ENCODE data around the gene PNPLA6. TPM values are rescaled to one million over a fixed set of nuclear protein-coding genes. Genes with fewer than 3 reads are reported as not detected.

The PNPLA6 gene
- total RNA-seq, 1 donor from 2014 or later = 47.4 TPM

DNA sequence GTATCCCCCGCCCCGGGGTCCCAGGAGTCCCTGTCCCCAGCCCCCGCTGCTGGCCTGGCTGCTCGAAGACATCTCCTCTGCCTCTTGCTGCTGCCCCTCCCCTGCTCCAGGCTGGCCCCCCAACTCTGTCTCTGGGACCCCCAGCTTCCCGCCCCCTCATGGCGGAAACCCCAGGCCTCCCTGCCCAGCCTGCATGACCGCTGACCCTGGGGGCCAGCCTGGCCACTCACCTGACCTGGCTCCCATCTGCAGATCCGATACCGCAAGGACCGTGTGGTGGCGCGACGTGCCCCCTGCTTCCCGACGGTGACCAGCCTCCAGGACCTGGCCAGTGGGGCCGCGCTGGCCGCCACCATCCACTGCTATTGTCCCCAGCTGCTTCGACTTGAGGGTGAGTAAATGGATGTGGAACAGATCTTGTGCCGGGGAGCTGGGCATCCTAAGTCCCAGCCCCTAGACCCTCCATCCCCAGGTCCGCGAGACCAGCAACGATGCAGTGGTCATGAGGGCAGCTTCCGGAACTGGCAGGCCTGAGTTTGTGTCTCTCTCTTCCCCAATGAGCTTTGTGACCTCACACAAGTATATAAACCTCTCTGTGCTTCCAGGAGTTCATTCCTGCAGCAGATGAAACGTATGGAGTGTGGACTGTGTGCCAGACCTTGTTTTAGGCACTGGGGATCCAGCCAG lies 72.5 kb downstream of the PNPLA6 start:
- intact Hi-C loops (cut with DNase I) = no loop called here
- H3K36me3 ChIP-seq = no peaks in the 10 kb centered on the region

DNA sequence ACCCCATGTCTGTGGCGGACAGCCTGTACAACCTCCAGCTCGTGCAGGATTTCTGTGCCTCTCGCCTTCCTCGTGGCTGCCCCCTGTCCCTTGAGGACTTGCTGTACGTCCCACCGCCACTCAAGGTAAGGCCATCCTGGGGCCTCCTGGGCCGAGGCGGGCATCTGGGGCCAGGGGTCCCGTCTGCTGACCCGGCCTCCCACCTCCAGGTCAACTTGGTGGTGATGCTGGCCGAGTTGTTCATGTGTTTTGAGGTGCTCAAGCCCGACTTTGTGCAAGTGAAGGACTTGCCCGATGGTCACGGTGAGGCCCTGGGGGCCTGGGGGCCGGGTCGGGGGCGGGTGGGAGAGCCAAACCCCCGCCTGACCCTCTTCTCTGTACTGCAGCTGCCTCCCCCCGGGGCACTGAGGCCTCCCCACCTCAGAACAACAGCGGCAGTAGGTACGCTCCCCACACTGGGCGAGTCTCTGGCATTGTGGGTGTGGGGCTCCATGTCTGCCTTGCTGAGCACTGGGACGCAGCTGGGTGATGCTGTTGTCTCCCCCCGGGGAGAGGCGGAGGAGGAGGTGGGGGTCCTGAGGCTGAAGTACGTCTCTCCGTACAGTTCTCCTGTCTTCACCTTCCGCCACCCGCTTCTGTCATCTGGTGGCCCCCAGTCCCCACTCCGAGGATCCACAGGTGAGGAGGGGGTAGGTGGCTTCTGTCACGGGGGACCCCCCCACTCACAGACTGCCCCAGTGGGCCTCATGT lies 75.1 kb downstream of the PNPLA6 start:
- Histone ChIP-seq H3K27ac (no peak overlapping the region), H3K27me3 (no peaks in the 10 kb centered on the region), H3K4me1 (no peaks in the 10 kb centered on the region), H3K36me3 (no peaks in the 10 kb centered on the region), H3K4me3 (no peak overlapping the region), H3K9me3 (no peaks in the 10 kb centered on the region)
- DNase-seq (ENCODE audit: extremely low spot score in 2 of 2) = no peak
- intact Hi-C loops (cut with DNase I) = no loop called here
- TF ChIP-seq, protein P1, sequence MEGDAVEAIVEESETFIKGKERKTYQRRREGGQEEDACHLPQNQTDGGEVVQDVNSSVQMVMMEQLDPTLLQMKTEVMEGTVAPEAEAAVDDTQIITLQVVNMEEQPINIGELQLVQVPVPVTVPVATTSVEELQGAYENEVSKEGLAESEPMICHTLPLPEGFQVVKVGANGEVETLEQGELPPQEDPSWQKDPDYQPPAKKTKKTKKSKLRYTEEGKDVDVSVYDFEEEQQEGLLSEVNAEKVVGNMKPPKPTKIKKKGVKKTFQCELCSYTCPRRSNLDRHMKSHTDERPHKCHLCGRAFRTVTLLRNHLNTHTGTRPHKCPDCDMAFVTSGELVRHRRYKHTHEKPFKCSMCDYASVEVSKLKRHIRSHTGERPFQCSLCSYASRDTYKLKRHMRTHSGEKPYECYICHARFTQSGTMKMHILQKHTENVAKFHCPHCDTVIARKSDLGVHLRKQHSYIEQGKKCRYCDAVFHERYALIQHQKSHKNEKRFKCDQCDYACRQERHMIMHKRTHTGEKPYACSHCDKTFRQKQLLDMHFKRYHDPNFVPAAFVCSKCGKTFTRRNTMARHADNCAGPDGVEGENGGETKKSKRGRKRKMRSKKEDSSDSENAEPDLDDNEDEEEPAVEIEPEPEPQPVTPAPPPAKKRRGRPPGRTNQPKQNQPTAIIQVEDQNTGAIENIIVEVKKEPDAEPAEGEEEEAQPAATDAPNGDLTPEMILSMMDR (IDR thresholded peaks at IDR 0.05) = no peak
- TF ChIP-seq POLR2AphosphoS5 (IDR thresholded peaks at IDR 0.05; ENCODE audit: insufficient read depth in 1 of 2, low read depth in 1 of 2) (no peak), POLR2A (IDR thresholded peaks at IDR 0.05) (no peak)

More for the DNA sequence above, 72.5 kb downstream of the PNPLA6 start:
- no peaks in the 10 kb centered on the region for H3K27me3 ChIP-seq
- no peak overlapping the region for H3K4me3 ChIP-seq
- no peaks in the 10 kb centered on the region for H3K9me3 ChIP-seq
- H3K4me1 ChIP-seq = no peaks in the 10 kb centered on the region
- no peak overlapping the region for H3K27ac ChIP-seq
- TF ChIP-seq POLR2A (IDR thresholded peaks at IDR 0.05) (no peak), POLR2AphosphoS5 (IDR thresholded peaks at IDR 0.05; ENCODE audit: insufficient read depth in 1 of 2, low read depth in 1 of 2) (no peak)
- TF ChIP-seq, protein P1 (IDR thresholded peaks at IDR 0.05) = no peak
- no peak for DNase-seq (ENCODE audit: extremely low spot score in 2 of 2)

Small RNAs within 50 kb of the gene (small RNA-seq; reads per million reads assigned to genes)
- gene AC008878.2 = not detected

Other genes starting within 250 kb of the PNPLA6 start
- gene INSR, start 241.3 kb upstream of the PNPLA6 start, total RNA-seq = 86.7 TPM
- 28.5 TPM for gene ARHGEF18, start 186.8 kb upstream of the PNPLA6 start, total RNA-seq
- 2.7 TPM for gene PEX11G, start 46.7 kb upstream of the PNPLA6 start, total RNA-seq
- gene ZNF358, start 19.6 kb upstream of the PNPLA6 start, total RNA-seq = 87.4 TPM
- gene MCOLN1, start 13.1 kb upstream of the PNPLA6 start, total RNA-seq = 20.4 TPM
- gene CAMSAP3, start 60.1 kb downstream of the PNPLA6 start, total RNA-seq = 12.8 TPM
- 44.0 TPM for gene XAB2, start 93.8 kb downstream of the PNPLA6 start, total RNA-seq
- gene PET100, start 94.1 kb downstream of the PNPLA6 start, total RNA-seq = 16.7 TPM
- not detected for gene PCP2, start 98.0 kb downstream of the PNPLA6 start, total RNA-seq
- 64.3 TPM for gene STXBP2, start 101.4 kb downstream of the PNPLA6 start, total RNA-seq
- gene RETN, start 133.3 kb downstream of the PNPLA6 start, total RNA-seq = not detected
- not detected for gene MCEMP1, start 141.4 kb downstream of the PNPLA6 start, total RNA-seq
- gene TRAPPC5, start 145.1 kb downstream of the PNPLA6 start, total RNA-seq = 87.2 TPM
- gene FCER2, start 166.4 kb downstream of the PNPLA6 start, total RNA-seq = not detected
- gene CLEC4G, start 196.4 kb downstream of the PNPLA6 start, total RNA-seq = 0.98 TPM
- 8.8 TPM for gene CD209, start 211.8 kb downstream of the PNPLA6 start, total RNA-seq
- not detected for gene CLEC4M, start 227.5 kb downstream of the PNPLA6 start, total RNA-seq